DND-41 (cell line): ENCODE data around the gene MYBBP1A.

Source experiments
- ATAC-seq: fragments of 200-7000 bp; cut with Tn5 transposase; 3 replicates; pipeline ENCODE4 v1.9.1; 2021; ENCODE audit warnings: low read depth; ENCODE audit not compliant: insufficient read depth
- DNase-seq: peaks from one replicate; pipeline ENCODE4 v3.0.0-alpha.2; 2020
- H2AFZ ChIP-seq: 2 replicates; pipeline ENCODE4 v1.6.0; 2012; ENCODE audit warnings: low read depth, low read length
- H3K27ac ChIP-seq: 2 replicates; pipeline ENCODE4 v1.5.1; 2012; ENCODE audit warnings: low read length, inconsistent platforms
- H3K27me3 ChIP-seq: fragments of 200-600 bp; sonication (generic); 2 replicates; pipeline ENCODE4 v1.6.0; 2012; ENCODE audit warnings: low read length, mild to moderate bottlenecking, inconsistent platforms; ENCODE audit not compliant: insufficient read depth, poor library complexity
- H3K36me3 ChIP-seq: 2 replicates; pipeline ENCODE4 v1.5.1; 2012; ENCODE audit warnings: low read length, inconsistent platforms; ENCODE audit not compliant: insufficient read depth
- H3K4me1 ChIP-seq: 2 replicates; pipeline ENCODE4 v1.5.1; 2012; ENCODE audit warnings: mild to moderate bottlenecking, low read length; ENCODE audit not compliant: insufficient read depth
- H3K4me2 ChIP-seq: 2 replicates; pipeline ENCODE4 v1.6.0; 2012; ENCODE audit warnings: mild to moderate bottlenecking, moderate library complexity, low read length, inconsistent platforms; ENCODE audit not compliant: insufficient read depth
- H3K4me3 ChIP-seq, 2 experiments: fragments of 200-600 bp in 1 of 2; shearing (Covaris generic) in 1 of 2; 2 replicates each; pipeline ENCODE4 v1.5.1; 2012 to 2016; ENCODE audit warnings: inconsistent platforms in 2 of 2, low read length in 2 of 2, mild to moderate bottlenecking in 2 of 2, low read depth in 1 of 2, moderate library complexity in 1 of 2
- H3K79me2 ChIP-seq: 2 replicates; pipeline ENCODE4 v1.6.0; 2012; ENCODE audit warnings: low read length, inconsistent platforms; ENCODE audit not compliant: insufficient read depth
- H3K9ac ChIP-seq: 2 replicates; pipeline ENCODE4 v1.6.0; 2012; ENCODE audit warnings: low read depth, mild to moderate bottlenecking, inconsistent platforms, low read length, moderate library complexity
- H3K9me3 ChIP-seq: 2 replicates; pipeline ENCODE4 v1.5.1; 2012; ENCODE audit warnings: low read length, moderate library complexity, mild to moderate bottlenecking, inconsistent platforms; ENCODE audit not compliant: insufficient read depth, severe bottlenecking
- H4K20me1 ChIP-seq: 2 replicates; pipeline ENCODE4 v1.6.0; 2012; ENCODE audit warnings: low read length; ENCODE audit not compliant: insufficient read depth
- CTCF ChIP-seq: IDR thresholded peaks from 2 replicates; pipeline ENCODE4 v1.5.1; 2012; ENCODE audit warnings: borderline replicate concordance, low read length, moderate library complexity, mild to moderate bottlenecking; ENCODE audit not compliant: poor library complexity, severe bottlenecking; ENCODE audit errors: extremely low read depth
- EZH2 ChIP-seq: IDR thresholded peaks from 3 replicates; pipeline ENCODE4 v1.6.1; 2012; ENCODE audit warnings: borderline replicate concordance, low read depth, mild to moderate bottlenecking, moderate library complexity, low read length, inconsistent platforms; ENCODE audit not compliant: severe bottlenecking

Gene MYBBP1A

GRCh38 chr17:4530799-4531730 lies 24.1 kb downstream of the MYBBP1A start:
- ATAC-seq (no peak), DNase-seq (no peak)

DNA sequence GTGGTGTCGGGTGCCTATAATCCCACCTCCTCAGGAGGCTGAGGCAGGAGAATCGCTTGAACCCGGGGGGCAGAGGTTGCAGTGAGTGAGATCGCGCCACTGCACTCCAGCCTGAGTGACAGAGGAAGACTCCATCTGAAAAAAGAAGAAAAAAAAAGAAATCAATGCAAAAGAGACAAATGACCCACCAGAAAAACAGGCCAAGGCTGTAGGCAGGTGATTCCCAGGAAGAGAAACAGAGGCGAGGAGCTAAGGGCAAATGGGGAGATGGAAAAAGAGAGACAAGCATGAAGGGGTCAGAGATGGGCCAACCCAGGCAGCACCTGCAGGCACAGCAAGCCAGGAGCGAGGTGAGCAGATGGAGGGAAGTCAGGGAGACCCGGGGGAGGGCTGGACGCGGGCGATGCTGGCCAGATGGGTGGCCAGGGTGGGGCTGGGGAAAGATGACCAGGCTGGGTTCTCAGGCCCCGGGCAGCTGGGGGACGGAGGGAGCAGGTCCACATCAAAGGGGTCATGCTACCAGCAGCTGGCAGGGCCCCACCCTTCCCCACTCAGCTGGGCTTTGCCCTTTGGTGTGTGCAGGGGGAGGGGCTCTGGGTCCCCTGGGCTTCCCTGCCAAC lies 25.5 kb downstream of the MYBBP1A start:
- no peaks in the 10 kb centered on the region for H3K79me2 ChIP-seq
- no peak overlapping the region for H3K9ac ChIP-seq
- H3K4me1 ChIP-seq: no peaks in the 10 kb centered on the region
- H3K9me3 ChIP-seq: no peaks in the 10 kb centered on the region
- no peak for DNase-seq
- 0 out of 2 replicates have a peak, but pooled peaks cover 3% of the 10 kb centered on the region for H4K20me1 ChIP-seq
- ATAC-seq: no peak
- no peak overlapping the region for H3K4me3 ChIP-seq
- no peaks in the 10 kb centered on the region for H3K27me3 ChIP-seq
- no peak overlapping the region for H2AFZ ChIP-seq
- no peaks in the 10 kb centered on the region for H3K36me3 ChIP-seq
- no peak overlapping the region for H3K4me2 ChIP-seq
- H3K27ac ChIP-seq: no peak overlapping the region
- no peak for TF ChIP-seq EZH2
- no peak for TF ChIP-seq CTCF

More at GRCh38 chr17:4530799-4531730, 24.1 kb downstream of the MYBBP1A start:
- Histone ChIP-seq H3K36me3 (no peaks in the 10 kb centered on the region), H3K27ac (no peak overlapping the region), H3K4me1 (no peaks in the 10 kb centered on the region), H4K20me1 (0 out of 2 replicates have a peak, but pooled peaks cover 3% of the 10 kb centered on the region), H3K9ac (no peak overlapping the region), H3K4me3 (no peak overlapping the region), H3K79me2 (no peaks in the 10 kb centered on the region), H2AFZ (no peak overlapping the region), H3K27me3 (no peaks in the 10 kb centered on the region), H3K9me3 (no peaks in the 10 kb centered on the region), H3K4me2 (no peak overlapping the region)
- TF ChIP-seq CTCF (no peak), EZH2 (no peak)

DNA sequence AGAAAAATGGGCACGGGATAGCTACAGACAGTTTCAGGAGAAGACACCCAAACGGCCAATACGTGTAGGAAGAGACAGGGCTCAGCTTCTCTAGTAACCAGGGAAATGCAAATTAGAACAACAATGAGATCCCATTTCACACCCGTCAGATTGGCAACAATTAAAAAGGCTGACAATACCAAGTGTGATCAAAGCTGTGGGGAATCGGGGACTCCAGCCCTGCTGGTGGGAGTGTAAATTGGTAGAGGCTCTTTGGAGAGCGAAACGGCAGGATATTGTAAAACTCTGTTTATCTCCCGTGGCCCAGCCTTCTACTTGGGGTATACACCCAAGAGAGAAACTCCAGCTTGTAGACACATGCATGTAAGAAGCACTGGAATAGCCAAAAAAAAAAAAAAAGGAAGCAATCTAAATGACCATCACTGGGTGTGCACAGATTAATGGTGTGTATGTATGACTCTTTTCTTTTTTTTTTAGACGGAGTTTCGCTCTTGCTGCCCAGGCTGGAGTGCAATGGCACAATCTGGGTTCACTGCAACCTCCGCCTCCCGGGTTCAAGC lies 27.5 kb downstream of the MYBBP1A start:
- H3K27me3 ChIP-seq: no peaks in the 10 kb centered on the region
- no peak for TF ChIP-seq CTCF
- TF ChIP-seq EZH2: no peak
- H3K4me2 ChIP-seq: no peak overlapping the region
- no peak overlapping the region for H3K9ac ChIP-seq
- DNase-seq: no peak
- no peak overlapping the region for H3K27ac ChIP-seq
- no peak for ATAC-seq
- H3K9me3 ChIP-seq: no peaks in the 10 kb centered on the region
- no peaks in the 10 kb centered on the region for H3K36me3 ChIP-seq
- H3K79me2 ChIP-seq: no peaks in the 10 kb centered on the region
- no peak overlapping the region for H3K4me3 ChIP-seq
- H4K20me1 ChIP-seq: 0 out of 2 replicates have a peak, but pooled peaks cover 3% of the 10 kb centered on the region
- no peak overlapping the region for H2AFZ ChIP-seq
- H3K4me1 ChIP-seq: no peaks in the 10 kb centered on the region
